PC-9 (cell line): Measurements from ENCODE around the gene SYK. TPM values are rescaled to one million over a fixed set of nuclear protein-coding genes. Genes with fewer than 3 reads are reported as not detected.

Experiments used
- BruUV-seq: library from RNA; stranded (reverse); fragments of 400-500 nt; replicated peaks from 2 replicates; lab custom pipeline; 2021; lab: Mats Ljungman, UMichigan
- CTCF ChIA-PET: fragments of 300-600 bp; sonication (Branson Sonifier 250); formaldehyde crosslinking; loops from one replicate; lab custom pipeline; 2022; ENCODE audit warnings: antibody characterized with exemption; lab: Charles Lee
- POLR2A ChIA-PET: fragments of 300-600 bp; sonication (Branson Sonifier 250); formaldehyde crosslinking; loops from one replicate; lab custom pipeline; 2022; ENCODE audit warnings: antibody characterized with exemption; ENCODE audit not compliant: unreplicated experiment; lab: Charles Lee
- DNase-seq, 2 experiments: peaks; one replicate each; pipeline versions ENCODE4 v3.0.0 to v3.0.0-alpha.2; 2015 to 2022; ENCODE audit warnings: mixed read lengths in 1 of 2
- H2AFZ ChIP-seq: fragments of 200-600 bp; sonication (generic); 2 replicates; pipeline ENCODE4 v1.8.1; 2017; ENCODE audit warnings: antibody characterized with exemption
- H3F3A ChIP-seq: fragments of 200-600 bp; sonication (generic); 2 replicates; pipeline ENCODE4 v1.8.1; 2017; ENCODE audit warnings: antibody characterized with exemption, mild to moderate bottlenecking, low read depth; ENCODE audit not compliant: insufficient read depth
- H3K27ac ChIP-seq: fragments of 200-600 bp; sonication (generic); 2 replicates; pipeline ENCODE4 v1.6.1; 2016; ENCODE audit warnings: mixed run types
- H3K27me3 ChIP-seq: fragments of 200-600 bp; sonication (generic); 2 replicates; pipeline ENCODE4 v1.6.1; 2016; ENCODE audit warnings: low read depth, mixed run types; ENCODE audit not compliant: insufficient read depth
- H3K36me3 ChIP-seq: fragments of 200-600 bp; sonication (generic); 2 replicates; pipeline ENCODE4 v1.6.1; 2016; ENCODE audit warnings: low read depth, mixed run types
- H3K4me1 ChIP-seq: fragments of 200-600 bp; sonication (generic); replicated peaks from 2 replicates; pipeline ENCODE4 v1.6.1; 2016; ENCODE audit warnings: mixed run types; ENCODE audit not compliant: insufficient read depth
- H3K4me2 ChIP-seq: fragments of 200-600 bp; sonication (generic); 2 replicates; pipeline ENCODE4 v1.6.1; 2017; ENCODE audit warnings: mixed run types
- H3K4me3 ChIP-seq: fragments of 200-600 bp; sonication (generic); 2 replicates; pipeline ENCODE4 v1.6.1; 2016; ENCODE audit warnings: mixed run types
- H3K79me2 ChIP-seq: fragments of 200-600 bp; sonication (generic); 2 replicates; pipeline ENCODE4 v1.6.1; 2017; ENCODE audit warnings: low read depth, mixed run types
- H3K9me2 ChIP-seq: fragments of 200-600 bp; sonication (generic); 2 replicates; pipeline ENCODE4 v1.8.1; 2017; ENCODE audit warnings: mild to moderate bottlenecking; ENCODE audit not compliant: insufficient read depth
- H3K9me3 ChIP-seq: fragments of 200-600 bp; sonication (generic); 2 replicates; pipeline ENCODE4 v1.8.1; 2016; ENCODE audit warnings: low read depth; ENCODE audit not compliant: insufficient read depth
- H4K20me1 ChIP-seq: fragments of 200-600 bp; sonication (generic); 2 replicates; pipeline ENCODE4 v1.8.1; 2017; ENCODE audit not compliant: insufficient read depth
- EZH2 ChIP-seq: fragments of 200-600 bp; sonication (generic); IDR thresholded peaks from 2 replicates; pipeline ENCODE4 v1.8.0; 2017; ENCODE audit warnings: antibody characterized with exemption, low read depth
- intact Hi-C: fragments of 100-400 bp; cut with micrococcal nuclease; formaldehyde crosslinking; loops from one replicate; pipeline ENCODE4 v1.10.0; 2022; ENCODE audit not compliant: unreplicated experiment
- total RNA-seq: library from RNA; stranded (reverse); gene quantifications from 2 replicates; pipeline ENCODE4 v1.2.3, GENCODE V29; 2021
- TF ChIP-seq, protein P1 (sequence below): fragments of 200-600 bp; sonication (generic); conservative IDR thresholded peaks from 2 replicates; pipeline ENCODE4 v1.6.1; 2017; ENCODE audit warnings: mixed run types, antibody characterized with exemption, mild to moderate bottlenecking, moderate library complexity

Gene SYK
- total RNA-seq, 1 experiment from 2014 or later, result 32.1 TPM

DNA sequence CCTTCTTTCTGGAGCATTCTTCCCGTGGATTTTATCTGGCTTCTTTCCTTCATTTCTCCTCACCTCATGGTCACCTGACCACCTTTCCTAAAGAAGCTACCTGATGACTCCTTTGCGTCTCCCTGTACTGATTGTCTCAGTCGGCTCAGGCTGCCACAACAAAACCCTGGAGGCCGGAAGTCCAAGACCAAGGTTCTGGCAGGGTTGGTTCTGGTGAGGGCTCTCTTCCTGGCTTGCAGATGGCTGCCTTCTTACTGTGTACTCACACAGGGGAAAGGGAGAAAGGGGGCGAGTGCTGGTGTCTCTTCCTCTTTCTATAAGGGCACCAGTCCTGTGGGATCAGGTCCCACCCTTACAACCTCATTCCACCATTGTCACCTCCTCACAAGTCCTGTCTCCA is 140.0 kb downstream of the SYK start:
- Histone ChIP-seq H3K4me3 (no peak overlapping the region), H3K4me2 (no peak overlapping the region), H3K27me3 (no peaks in the 10 kb centered on the region), H3F3A (peaks cover 3% of the 10 kb centered on the region), H3K9me2 (no peaks in the 10 kb centered on the region), H3K4me1 (peaks cover 22% of the 10 kb centered on the region), H3K27ac (no peak overlapping the region), H3K36me3 (no peaks in the 10 kb centered on the region), H3K79me2 (no peaks in the 10 kb centered on the region), H2AFZ (no peak overlapping the region), H3K9me3 (no peaks in the 10 kb centered on the region), H4K20me1 (no peaks in the 10 kb centered on the region)
- no peak for DNase-seq
- POLR2A ChIA-PET, result no interaction called here
- BruUV-seq, result no TSS peak
- CTCF ChIA-PET, result no interaction called here
- TF ChIP-seq EZH2, result no peak
- TF ChIP-seq, protein P1, sequence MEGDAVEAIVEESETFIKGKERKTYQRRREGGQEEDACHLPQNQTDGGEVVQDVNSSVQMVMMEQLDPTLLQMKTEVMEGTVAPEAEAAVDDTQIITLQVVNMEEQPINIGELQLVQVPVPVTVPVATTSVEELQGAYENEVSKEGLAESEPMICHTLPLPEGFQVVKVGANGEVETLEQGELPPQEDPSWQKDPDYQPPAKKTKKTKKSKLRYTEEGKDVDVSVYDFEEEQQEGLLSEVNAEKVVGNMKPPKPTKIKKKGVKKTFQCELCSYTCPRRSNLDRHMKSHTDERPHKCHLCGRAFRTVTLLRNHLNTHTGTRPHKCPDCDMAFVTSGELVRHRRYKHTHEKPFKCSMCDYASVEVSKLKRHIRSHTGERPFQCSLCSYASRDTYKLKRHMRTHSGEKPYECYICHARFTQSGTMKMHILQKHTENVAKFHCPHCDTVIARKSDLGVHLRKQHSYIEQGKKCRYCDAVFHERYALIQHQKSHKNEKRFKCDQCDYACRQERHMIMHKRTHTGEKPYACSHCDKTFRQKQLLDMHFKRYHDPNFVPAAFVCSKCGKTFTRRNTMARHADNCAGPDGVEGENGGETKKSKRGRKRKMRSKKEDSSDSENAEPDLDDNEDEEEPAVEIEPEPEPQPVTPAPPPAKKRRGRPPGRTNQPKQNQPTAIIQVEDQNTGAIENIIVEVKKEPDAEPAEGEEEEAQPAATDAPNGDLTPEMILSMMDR, result no peak
- intact Hi-C loops, result loop anchor here (1.0 to 2.0 kb wide), 2 partner anchors 23 to 60 kb away; no protein-coding TSS in a partner anchor

DNA sequence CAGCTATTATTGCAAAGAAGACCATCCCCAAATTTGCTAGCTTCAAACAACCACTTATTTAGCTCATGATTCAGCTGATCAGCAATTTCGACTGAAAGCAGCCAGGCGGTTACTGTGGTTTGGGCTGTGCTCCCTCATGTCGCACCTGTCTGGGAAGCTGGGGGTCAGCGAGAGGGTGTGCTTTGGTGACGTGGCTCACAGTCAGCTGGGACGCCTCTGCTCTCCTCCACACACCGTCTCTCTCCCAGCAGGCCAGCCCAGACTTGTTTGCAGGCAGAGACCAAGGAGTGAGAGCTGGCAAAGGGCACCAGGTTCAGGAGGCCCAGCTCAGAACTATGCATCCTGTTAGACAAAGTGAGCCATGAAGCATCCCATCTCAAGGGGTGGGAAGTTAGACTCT is 140.9 kb downstream of the SYK start:
- no peak overlapping the region for H3K27ac ChIP-seq
- no peak overlapping the region for H3K4me2 ChIP-seq
- peak in 1 of 2 experiments; percentile 73 for DNase-seq
- TF ChIP-seq, protein P1, result no peak
- TF ChIP-seq EZH2, result no peak
- H3K27me3 ChIP-seq, result no peaks in the 10 kb centered on the region
- H2AFZ ChIP-seq, result no peak overlapping the region
- H3K4me1 ChIP-seq, result peaks cover 31% of the 10 kb centered on the region
- H4K20me1 ChIP-seq, result no peaks in the 10 kb centered on the region
- POLR2A ChIA-PET, result interaction anchor here (0.6 kb wide), 2 partner anchors 12 to 78 kb away, joined by 3 to 8 read pairs; no protein-coding TSS in a partner anchor
- no TSS peak for BruUV-seq
- intact Hi-C loops, result loop anchor here (1.0 to 2.0 kb wide), 2 partner anchors 22 to 59 kb away; no protein-coding TSS in a partner anchor
- no peaks in the 10 kb centered on the region for H3K9me3 ChIP-seq
- H3K79me2 ChIP-seq, result no peaks in the 10 kb centered on the region
- no peaks in the 10 kb centered on the region for H3K36me3 ChIP-seq
- H3K4me3 ChIP-seq, result no peak overlapping the region
- H3F3A ChIP-seq, result peaks cover 9% of the 10 kb centered on the region
- no peaks in the 10 kb centered on the region for H3K9me2 ChIP-seq
- CTCF ChIA-PET, result interaction anchor here (0.8 kb wide), 1 partner anchor 16 kb away, joined by 4 read pairs; no protein-coding TSS in a partner anchor

DNA sequence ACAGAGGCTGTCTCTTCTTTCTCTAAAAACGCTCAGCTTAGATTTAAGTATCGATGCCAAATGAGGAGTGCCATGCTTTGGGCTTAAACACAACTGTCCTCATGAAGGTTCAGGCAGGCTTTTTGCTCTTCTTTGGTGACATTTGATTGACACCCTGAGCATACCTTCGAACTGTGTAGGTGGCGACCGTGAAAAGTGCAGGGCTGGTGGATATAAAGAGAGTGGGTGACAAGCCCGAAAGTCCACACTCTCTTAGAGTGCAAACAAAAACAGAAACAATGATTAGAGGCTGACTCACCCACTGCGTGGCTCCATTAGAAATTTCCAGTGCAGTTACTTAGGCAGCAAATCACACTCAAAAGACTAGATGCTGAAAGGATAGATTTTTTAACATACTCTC is 141.7 kb downstream of the SYK start:
- no peak for TF ChIP-seq EZH2
- TF ChIP-seq, protein P1, result no peak
- Histone ChIP-seq H3K36me3 (no peaks in the 10 kb centered on the region), H3K4me1 (peaks cover 39% of the 10 kb centered on the region), H3K9me3 (no peaks in the 10 kb centered on the region), H2AFZ (no peak overlapping the region), H3K9me2 (no peaks in the 10 kb centered on the region), H4K20me1 (no peaks in the 10 kb centered on the region), H3K4me3 (no peak overlapping the region), H3K79me2 (no peaks in the 10 kb centered on the region), H3F3A (peaks cover 15% of the 10 kb centered on the region), H3K27ac (no peak overlapping the region), H3K4me2 (peak overlapping the region; percentile 6; the same call in 1 of the 2 replicates), H3K27me3 (no peaks in the 10 kb centered on the region)
- intact Hi-C loops, result loop anchor here (2.0 kb wide), 1 partner anchor 21 kb away; no protein-coding TSS in a partner anchor
- BruUV-seq, result no TSS peak
- peak in 1 of 2 experiments; percentile 51 for DNase-seq
- ChIA-PET POLR2A (interaction anchor here (0.6 kb wide), 1 partner anchor 77 kb away, joined by 8 read pairs; no protein-coding TSS in a partner anchor), CTCF (interaction anchor here (0.8 kb wide), 1 partner anchor 15 kb away, joined by 4 read pairs; no protein-coding TSS in a partner anchor)
